HG02852 (cell line): ENCODE data around the gene NSUN7.
"Not testable (repeated sequence)": the region's sequence is repeated elsewhere in the genome, so short reads cannot be mapped to it uniquely, and the experiment has no call there.

Source experiments
- ATAC-seq: cut with Tn5 transposase; IDR thresholded peaks from one replicate; pipeline ENCODE4 v1.9.1; 2021; ENCODE audit warnings: mild to moderate bottlenecking, moderate library complexity; ENCODE audit not compliant: unreplicated experiment

Gene NSUN7, protein sequence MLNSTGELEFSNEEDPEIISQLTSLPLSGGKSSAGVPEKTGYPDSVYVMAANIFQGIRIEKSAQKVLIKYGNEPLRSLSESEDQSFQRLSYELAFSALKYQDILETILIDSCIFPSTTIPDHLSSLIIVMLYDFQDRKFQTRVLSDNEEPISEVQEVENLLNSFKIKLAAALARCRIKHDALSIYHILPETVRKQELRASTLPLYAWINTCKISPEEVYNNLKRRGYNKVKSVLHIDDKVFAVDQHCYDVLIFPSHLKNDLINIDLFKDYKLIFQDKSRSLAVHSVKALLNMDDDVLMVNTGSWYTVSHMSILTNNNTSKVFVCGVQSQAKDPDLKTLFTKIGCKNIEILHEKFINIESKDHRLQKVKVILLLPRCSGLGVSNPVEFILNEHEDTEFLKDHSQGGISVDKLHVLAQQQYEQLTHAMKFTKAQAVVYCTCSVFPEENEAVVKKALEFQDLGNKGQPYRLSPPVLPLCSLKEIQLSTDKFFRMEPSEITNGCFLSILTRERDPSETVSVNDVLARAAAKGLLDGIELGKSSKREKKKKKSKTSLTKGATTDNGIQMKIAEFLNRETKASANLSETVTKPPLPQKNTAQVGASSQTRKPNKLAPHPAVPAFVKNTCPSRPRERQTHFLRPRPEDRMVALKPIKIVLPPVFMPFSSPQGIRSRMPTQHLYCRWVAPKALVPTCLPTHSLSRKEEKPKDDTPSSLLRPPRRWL

DNA sequence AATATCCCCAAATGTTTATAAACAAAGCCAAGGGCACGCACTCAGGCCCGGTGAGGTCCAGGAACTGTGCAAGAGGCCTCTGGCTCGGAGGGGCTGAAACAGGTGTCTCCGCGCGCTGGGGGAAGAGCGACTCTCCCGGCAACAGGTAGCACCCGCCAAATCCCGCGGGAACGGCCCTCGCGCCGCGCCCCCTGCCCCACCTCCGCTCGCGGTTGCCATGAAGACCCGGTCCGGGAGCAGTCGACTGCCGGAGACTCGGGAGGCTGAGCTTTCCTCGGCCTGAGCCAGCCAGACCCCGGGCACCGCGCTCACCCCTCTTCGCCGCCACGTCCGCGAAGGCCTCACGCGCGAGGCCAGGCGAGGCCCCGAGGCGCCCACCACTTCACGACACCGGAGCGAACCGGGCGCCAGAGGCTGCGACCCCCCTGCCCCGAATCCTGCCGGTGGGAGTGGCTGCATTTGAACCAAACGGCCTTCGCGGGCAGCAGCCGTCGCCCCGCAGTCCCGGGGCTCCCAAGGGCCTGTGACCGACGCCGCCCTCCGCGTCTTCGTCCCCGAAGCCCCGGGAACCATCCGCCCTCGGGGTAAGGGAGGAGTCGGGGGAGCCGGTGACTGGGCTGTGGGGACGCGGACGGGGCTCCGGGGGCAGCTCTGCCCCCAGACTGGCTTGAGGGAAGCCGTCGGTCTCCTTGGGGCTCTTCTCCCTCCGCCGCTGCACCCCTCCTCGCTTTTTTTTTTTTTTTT, at the start of gene NSUN7:
Gene NSUN7, plus strand, starts transcription at position 239 of the 744 bp plus-strand sequence. CDS start 739 bp downstream, outside the sequence.
- ATAC-seq, result no peak

DNA sequence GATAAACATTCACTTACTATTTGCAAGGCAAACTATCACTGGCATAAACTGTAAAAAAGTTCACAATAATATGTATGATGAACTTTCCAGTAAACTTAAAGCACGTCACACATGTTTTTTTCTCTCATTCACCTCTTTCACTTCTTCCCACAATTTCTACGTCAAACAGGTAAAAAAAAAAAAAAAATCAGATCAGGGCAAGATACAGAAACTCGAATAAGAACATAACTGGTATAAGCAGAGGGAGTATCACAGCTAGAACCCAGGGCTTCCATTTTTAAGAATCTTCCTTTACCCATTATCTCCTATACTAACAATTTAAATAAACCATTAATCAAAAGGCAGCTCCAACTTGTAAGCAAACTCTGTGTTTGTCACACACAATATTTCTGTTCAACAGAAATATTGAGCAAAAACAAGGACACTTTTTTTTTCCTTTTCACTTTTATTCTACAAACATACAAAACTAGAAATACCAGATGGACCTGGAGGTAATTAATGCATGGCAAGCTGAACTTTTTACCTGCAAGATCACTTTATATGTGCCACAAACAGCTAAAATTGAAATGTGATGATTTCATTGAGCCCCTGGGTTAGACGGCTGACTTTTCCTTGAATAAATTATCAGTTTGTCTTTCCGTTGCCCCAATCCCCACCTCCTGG, 47.5 kb upstream of the NSUN7 start:
- ATAC-seq, result no peak

DNA sequence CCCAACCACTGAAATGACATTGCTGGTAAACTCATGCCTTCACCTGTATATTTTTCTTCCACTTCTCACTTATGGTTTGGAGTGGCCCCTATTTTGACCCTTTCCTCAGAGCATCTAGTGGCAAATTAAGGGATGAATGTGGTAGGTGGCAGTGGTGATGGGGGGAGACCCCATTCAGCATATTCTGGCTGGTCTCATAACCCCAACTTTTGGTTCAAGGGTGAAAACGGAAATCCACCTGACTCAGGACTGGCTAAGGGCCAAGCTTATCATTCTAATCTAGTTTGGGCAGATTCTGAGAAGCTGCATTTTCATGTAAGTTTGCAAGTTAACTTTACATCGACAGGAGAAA, 47.0 kb upstream of the NSUN7 start:
- ATAC-seq, result no peak

DNA sequence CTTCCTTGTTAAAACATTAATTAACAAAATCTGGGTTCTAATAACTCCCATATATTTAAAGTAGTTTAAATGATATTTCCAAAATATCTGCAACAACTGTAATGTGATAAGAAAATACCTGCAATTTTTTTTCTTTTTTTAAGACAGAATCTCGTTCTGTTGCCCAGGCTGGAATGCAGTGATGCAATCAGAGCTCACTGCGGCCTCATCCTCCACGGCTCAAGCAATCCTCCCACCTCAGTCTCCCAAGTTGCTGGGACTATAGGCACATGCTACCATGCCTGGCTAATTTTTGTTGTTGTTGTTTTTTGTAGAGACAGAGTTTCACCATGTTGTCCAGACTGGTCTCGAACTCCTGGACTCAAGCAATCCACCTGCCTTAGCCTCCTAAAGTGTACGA, 45.7 kb upstream of the NSUN7 start:
- no peak for ATAC-seq

DNA sequence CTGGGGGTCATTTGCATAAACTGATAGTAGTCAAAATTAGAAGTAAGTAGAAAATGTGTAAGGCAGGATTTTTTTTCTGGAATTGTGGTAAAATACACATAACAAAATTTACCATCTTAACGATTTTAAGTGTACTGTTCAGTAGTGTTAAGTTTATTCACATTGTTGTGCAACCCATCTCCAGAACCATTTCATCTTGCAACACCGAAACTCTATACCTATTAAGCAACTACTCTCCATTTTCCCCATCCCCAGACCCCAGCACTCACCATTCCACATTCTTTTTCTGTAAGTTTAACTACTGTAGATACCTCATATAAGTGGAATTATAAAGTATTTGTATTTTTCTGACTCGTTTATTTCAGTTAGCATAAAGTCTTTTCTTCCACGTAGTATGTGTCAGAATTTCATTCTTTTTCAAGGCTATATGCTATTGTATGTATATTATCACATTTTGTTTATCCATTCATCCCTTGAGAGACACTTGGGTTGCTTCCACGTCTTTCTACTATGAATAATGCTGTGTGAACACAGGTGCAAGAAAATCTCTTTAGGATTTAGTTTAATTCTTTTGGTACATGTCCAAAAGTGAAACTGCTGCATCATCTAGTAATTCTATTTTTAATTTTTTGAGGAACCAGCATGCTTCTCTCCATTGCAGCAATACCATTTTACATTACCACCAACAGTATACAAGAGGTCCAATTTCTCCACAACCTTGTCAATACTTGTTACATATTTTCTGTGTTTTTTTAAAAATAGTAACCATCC, 39.1 kb upstream of the NSUN7 start:
- ATAC-seq, result no peak

DNA sequence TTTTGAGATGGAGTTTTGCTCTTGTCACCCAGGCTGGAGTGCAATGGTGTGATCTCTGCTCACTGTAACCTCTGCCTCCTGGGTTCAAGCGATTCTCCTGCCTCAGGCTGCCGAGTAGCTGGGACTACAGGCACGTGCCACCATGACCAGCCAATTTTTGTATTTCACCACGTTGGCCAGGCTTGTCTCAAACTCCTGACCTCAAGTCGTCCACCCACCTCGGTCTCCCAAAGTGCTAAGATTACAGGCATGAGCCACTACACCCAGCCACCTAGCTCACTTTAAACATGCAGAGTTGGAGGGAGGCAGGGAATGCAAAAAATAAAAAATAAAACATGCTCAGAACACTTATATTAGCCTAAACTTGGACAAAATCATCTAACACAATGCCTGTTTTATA, 36.8 kb upstream of the NSUN7 start:
- ATAC-seq, result not testable (repeated sequence)

DNA sequence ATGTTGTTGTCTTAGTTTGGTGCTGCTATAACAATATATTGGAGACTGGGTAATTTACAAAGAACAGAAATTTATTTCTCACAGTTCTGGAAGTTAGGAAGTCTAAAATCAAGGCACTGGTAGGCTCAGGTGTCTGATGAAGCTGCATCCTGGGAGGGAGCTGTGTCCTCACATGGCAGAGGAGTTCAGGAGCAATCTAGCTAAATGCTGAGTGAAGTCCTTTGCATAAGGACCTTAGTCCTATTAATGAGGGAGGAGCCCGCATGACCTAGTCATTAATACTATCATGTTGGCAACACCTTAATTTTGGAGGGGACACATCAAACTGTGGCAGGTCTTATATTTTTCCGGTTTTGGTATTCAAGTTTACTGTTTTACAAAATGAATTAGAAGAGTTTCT, 36.0 kb upstream of the NSUN7 start:
- ATAC-seq, result no peak

DNA sequence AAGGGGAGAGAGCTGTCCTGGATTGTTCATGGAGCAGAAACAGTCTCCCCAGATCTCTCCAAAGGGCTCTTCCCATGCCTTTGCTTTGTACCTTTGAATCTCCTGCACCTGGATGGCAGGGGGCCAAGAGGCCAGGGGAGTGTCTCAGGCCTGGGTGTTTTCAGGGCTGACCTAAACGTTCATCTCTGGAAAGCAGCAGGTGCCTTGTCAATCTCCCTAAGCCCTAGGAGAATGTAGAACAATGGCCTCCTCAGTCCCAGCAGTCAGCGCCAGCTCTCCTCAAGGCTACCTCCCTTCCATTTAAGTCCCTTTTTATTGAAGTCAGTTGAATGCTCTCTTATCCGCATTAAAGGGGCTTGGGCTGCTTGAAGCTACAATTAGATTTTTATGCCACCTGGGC, 31.2 kb upstream of the NSUN7 start:
- no peak for ATAC-seq

DNA sequence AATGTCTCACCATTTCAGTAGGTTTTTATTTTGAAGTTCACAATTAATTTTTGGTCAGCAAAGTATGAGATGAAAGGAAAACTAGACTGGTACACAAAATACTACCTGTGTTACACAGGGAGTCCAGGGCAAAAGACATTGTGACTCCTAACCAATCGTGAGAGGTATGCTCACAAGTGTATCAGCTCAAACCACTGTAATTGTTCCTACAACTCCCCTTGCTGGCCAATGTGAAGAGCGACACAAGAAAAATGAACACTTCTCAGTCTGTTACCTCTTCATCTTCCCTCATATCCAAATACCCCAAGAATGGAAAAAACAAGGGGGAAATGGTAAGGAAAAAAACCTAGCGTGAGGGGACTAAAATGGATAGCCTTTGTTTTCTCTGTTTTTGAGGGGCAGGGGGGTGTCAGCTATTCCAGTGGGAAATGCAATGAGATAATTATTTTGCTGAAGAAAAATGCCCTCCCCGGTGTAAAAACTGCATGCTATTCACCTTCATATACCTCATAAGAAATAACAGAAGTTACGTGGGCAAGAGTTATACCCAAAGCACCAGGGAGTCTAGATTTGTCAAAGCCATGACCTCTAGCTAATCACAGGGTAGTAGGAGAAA, 30.6 kb upstream of the NSUN7 start:
- ATAC-seq, result peak; percentile 54

DNA sequence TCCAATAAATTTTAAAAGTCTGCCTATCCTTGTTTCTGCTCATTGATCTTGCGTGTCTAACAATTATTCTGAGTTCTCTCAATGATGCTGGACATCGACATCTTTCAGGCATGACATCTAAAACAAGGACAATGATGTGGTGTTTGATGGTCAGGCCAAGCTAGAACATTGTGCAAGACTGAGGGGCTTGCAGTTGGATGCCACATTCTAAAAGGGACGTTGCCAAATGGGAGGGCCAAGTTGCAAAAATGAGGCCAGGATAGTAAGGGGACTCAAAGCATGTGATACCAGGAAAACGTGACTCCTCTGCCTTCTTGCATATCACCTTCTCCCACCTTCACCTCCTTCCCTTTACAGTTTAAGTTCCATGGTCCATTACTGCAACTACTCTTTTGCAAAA, 29.4 kb upstream of the NSUN7 start:
- no peak for ATAC-seq

DNA sequence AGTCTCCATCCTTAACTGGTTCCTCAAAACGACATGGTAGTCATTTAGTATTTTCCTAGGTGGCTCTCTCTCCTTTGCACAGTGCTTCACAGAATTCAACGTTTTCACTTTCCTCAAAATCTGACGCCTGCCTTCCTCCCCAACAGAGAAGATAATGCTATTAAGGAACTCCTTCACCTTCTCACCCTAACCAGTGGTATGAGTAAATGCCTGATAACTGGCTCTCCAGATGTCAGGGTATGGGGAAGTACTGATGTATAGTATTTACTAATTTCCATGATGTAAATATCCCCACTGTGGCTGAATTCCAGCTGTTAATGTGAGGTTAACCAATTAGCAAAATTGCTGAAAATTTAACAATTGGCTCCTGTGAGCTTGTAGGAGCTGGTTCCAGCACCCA, 28.8 kb upstream of the NSUN7 start:
- no peak for ATAC-seq

DNA sequence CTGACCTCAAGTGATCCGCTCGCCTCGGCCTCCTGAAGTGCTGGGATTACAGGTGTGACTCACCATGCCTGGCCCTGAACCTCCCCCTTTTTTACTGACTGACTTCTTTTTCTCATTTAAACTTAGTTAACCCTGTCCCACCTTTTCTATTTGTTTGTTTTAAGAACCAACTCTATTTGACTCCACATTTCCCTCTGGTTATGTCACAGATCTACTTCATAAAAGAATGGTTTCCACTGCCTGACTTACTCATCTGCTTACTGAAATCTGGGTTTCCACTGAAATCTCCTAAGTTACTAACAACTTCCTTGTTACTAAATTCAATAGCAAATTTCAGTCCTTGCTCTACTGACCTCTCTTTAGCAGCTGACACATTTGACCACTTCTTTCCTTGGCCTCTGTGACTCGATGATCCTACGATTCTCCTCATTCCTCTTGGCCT, 28.0 kb upstream of the NSUN7 start:
- ATAC-seq, result no peak

DNA sequence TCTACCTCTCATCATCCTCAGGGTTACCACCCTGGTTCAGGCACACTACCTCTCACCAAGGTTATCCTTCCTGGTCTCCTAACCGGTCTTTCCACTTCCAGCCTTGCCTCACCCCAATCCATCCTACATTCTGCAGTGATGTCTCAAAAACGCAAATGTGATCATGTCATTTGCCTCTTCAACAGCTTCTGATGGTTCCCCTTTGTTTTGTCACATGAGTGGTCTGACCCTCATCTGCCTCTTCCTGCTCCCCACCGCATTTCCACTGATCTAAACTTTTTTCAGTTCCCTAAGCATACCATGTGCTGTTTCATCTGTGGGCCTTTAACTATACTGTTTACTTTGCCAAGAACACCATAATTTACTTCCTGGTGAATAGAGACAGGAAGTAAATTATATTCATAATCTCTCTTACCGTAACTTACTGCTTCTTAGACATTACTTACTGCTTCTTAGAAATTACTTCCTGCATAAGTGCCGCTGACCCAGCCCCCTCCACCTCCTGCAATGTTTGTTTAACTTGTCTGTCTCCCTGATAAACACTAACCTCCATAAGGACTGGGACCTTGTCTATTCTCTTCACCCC, 27.1 kb upstream of the NSUN7 start:
- no peak for ATAC-seq

DNA sequence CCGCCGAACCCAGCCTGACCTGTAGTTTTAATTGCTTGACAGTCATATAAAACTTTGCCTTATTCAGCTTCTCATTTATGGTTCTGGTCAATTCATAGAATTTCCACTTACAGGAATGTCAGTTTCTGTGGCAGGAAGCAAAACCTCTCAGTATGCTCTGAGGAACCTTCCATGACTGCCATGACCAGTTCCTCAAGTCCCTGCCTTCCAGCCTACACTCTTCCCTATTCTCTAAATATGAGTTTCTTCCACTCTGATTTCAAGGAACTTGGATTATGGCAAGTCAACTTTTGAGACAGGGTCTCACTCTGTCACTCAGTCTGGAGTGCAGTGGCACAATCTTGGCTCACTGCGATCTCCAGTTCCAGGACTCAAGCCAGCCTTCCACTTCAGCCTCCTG, 26.0 kb upstream of the NSUN7 start:
- no peak for ATAC-seq

DNA sequence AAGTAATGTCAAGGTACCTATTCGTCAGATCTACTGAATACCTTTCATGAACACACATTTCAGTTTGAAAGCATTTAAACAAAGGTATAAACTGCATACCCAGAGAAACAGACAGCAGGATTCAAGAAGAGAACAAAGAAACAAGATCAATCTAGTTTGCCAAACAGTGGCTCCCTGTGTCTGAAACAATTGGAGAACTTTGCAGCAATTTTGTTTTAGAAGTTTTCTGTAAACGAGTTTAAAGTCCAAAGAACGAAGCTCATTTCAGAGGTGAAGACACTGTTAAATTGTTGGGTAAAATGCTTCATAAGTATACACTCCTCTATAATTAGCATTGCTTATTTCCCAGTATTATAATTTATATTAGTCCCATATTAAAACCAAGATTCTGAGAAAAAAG, 21.4 kb upstream of the NSUN7 start:
- ATAC-seq, result no peak

DNA sequence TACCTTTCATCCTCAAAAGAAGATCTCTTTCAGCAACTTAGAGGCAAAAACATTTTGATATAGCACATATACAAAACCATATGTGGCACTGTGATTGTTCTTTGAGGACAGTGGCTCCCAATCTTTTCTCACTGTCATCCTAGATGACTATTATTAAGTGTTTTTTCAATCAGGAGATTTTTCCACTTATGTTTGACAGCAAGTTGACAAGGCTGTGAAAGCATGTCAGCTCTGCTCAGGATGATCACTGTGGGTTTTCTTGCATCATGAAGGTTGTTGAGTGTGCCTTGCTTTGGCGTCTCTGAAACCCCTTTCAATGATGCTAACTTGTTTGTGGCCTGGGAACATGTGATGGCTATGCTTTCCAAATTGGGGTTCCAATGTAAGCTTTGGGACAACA, 20.2 kb upstream of the NSUN7 start:
- ATAC-seq, result no peak

DNA sequence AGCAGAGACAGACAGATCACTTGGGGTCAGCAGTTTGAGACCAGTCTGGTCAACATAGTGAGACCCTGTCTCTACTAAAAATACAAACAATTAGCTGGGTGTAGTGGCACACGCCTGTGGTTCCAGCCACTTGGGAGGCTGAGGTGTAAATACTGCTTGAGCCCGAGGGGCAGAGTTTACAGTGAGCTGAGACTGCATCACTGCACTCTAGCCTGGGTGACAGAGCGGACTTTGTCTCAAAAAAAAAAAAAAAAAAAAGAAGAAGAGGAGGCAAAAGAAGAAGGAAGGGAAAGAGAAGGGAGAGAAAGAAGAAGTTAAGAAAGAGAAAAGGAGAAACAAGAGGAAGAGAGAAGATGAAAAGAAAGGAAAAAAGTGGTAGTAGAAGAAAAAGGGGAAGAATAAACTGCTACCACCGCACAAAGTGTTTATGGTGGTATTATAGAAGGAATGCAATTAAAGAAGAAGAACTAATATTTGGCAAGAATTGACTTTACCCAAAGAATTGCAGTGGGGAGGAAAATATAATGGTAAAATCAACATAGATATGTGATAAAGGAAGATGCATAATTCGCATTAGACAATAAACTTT, 19.6 kb upstream of the NSUN7 start:
- ATAC-seq, result no peak

DNA sequence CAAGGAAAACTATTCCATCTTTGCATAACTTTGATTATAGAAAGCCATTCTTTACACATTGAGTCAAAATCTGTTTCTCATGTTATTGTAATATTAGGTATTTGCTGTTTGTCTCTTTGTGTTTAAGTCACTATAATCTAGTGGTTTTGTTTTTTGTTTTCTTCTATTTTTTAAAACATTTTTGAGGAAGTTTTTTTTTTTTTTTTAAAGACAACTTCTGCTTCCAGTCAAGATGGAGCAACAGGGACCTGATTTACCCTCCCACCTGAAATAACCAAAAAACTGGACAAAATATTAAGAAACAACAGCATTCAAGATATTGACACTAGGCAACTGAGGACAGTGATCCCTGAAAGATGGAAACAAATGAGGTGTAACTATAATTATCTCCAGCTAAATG, 18.4 kb upstream of the NSUN7 start:
- no peak for ATAC-seq

DNA sequence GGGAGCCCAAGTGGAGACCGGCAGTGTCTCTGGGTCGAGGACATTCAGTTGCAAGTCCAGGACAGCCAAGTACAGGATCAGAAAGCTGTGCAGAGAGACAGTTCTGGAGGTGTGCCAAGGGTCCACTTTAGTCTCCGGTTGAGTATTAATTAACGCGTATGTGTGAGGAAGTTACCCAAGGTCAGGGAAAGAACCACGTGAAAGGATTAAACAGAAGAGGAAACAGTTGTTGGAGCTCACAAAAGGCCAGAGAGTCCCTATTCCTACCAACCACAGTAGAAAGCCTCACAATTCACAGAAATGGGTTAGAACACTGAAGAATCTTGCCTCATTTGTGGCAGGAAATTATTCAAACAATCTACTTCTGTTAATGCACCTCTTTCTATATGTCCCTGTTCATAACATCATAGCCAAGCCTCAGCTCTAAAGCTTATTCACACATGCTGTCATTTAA, 17.9 kb upstream of the NSUN7 start:
- no peak for ATAC-seq
